Measurements from ENCODE around the gene TAF3.

TAF3 gene

DNA sequence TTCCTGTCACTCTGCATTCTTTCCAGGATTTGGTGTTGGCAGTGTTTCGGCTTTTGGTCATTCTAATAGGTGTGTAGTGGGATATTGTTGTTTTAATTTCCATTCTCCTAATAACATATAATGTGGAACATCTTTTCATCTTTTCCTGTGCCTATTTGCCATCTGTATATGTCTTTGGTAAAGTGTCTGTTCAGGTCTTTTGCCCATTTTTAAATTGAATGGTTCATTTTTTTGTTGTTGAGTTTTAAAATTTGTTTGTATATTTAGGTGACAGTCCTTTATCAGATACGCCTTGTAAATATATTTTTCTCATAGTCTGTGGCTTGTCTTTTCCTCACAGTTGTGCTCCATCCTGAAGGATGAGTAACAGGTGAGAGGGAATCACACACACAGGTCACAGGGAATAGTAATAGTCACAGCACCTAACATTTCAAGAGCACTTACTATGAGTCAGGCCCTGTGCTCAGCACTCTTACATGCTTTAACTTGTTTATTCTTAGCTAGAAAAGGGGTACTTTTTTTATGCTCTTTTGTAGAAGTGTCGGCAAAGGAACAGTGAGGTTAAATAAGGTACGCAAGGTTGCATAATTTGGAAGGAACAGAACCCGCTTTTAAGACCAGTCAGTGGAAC is 119.1 kb downstream of the TAF3 start:
- DNase-seq (ENCODE audit: low spot score), result no peak

GRCh38 chr10:7941576-7941975 is 123.3 kb downstream of the TAF3 start:
- no peak for DNase-seq (ENCODE audit: low spot score)

DNA sequence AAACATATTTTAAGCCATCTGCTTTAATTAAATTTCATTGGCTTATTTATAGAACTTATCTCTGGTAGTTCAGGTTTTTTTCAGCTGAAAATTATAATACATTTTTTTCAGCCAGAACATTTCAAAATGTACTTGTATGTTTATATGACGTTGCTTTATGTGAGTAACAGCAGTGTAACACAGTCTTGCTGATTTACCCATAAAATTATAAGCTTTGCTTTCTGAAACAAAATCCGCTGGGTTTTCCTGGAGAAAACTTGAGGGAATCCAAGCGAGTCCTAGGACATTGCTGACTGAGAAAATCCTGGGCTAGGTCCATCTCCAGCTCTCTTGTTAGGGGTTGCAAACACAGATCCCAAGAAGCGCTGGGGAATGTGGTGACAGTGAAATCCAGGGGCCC is 124.0 kb downstream of the TAF3 start:
- no peak for DNase-seq (ENCODE audit: low spot score)

- no peak for DNase-seq (ENCODE audit: low spot score)
Observed at GRCh38 chr10:7942859-7943258, 124.6 kb downstream of the TAF3 start.

GRCh38 chr10:7944215-7944480 is 125.8 kb downstream of the TAF3 start:
- DNase-seq (ENCODE audit: low spot score), result no peak

DNA sequence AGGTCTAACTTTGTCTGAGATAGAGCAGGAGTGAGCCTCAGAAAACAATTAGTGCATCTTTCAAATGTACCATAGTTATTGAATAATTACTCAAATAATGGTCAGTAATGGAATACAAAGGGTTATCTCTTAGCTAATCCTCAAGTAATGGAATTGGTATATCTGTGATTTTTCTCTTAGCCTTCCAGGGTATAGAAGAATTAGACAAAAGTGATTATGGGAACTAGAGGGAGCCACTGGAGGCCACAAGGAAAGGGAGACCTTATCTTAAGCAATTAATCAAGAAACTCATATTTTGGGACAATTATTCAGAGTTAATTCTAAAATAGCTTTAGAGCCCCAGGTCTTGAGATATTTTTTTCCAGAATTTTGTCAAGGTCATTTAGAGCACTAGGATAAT is 126.2 kb downstream of the TAF3 start:
- no peak for DNase-seq (ENCODE audit: low spot score)

- DNase-seq (ENCODE audit: low spot score), result no peak
Observed at GRCh38 chr10:7945034-7945433, 126.7 kb downstream of the TAF3 start.

DNA sequence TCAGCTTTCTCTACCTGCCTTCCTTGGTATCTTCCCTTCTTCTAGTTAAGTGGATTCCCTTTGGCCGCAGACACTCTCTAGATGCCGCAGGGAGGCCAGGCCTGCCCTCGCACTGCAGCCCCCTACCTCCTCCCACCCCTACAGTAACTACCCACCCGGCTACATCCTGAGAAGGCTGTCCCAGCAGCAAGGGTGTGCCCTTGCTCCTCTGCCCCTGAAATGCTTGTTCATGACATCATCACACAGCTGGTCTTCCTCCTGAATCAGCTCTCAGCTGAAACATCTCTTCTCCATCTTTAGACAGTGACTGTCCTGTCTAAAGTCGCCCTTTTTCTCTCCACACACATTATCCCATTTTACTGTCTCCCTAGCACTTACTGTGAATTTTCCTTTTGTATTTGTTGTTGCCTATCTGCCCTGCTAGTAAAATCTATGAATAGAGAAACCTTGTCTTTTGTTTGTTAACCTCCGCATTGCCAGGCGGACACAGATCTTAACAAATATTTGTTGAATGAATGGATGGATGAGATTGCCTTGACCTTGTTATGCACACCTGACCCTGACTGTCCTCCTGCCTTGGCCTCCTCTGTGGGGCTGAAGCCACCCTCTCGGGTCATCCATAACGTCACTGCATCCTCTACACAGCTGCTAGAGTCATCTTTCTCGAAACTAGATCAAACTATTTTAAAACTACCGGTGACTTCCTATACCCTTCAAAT is 127.3 kb downstream of the TAF3 start:
- DNase-seq (ENCODE audit: low spot score), result no peak

DNA sequence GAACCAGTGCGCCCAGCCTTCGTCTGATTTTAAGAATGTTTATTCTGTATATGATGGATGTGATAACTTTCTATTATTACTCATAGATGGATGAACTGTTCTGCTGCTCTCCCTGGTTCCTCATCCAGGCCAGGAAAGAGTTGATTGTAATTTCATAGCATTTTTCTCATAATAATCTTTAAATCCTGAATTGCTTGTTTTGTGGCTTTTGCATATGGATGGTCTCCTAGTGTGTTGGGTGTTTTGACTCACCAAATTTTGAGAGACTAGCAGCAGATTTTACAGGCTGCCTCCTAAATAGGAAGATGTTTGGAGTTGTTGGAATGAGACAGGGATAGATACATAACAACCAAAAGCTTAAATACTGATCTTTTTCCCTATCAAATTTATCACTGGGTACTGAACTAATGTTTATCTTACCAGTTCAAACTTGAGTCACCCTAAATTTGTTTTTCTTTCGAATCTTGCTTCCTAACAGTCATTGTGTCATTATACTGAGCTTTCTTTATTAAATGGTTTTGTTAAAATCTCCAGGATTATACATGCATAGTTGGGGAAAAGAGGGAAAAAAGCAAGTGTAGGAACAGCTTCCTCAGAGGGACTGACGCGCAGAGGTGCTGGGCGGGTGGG is 130.2 kb downstream of the TAF3 start:
- DNase-seq (ENCODE audit: low spot score), result no peak

DNA sequence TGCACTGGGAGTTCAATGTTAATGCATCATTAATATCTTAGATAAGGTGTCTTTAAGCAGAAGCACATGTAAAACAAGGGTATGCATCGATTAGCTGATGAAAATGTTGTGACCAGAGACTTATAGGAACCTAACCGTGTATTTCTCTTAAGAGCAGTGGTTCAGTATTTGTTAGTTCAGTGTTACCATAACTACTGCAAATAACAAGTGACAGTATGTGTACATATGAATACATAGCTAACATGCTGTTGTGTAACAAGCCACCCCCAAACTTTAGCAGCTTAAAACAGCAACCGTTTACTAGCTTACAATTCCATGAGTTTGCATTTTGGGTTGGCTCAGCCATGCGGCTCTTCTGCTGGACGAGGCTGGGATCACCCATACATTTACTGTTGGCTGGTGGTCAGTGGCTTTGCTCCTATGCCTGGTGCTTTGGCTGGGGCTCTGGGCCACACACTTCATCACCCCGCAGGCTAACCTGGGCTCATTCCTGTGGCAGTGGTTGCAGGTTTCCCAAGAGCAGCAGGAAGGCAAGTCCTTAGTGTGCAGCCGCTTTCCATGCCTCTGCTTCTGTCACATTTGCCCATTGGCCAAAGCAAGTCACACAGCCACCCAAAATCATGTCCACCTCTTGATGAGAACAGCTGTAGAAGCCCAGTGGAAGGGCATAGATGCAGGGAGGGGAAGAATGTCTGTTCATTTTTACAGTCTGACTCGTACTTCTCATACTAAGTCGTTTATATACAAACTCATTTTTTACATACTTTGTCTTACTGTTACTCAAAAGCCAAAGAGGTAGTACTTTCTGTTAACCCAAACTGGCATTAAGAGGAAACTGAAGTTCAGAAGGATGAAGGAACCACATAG is 132.9 kb downstream of the TAF3 start:
- no peak for DNase-seq (ENCODE audit: low spot score)

DNA sequence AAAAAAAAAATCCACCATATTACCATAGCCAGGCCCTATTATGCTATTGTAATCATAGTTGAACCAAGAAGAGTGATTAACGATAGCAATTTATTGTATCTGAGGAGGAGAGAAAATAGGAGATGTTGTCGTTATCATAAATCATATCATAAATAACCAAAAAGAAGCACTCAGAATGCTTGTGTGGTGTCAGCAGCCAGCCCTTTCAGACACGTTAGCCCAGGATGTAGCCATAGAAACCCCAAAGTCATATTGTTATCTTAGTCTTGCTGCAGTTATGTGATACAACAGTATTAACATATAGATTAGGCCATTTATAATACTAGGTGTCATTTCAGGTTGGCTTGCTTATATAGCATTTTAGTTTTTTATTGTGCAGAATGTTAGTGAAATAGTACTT is 134.0 kb downstream of the TAF3 start:
- DNase-seq (ENCODE audit: low spot score), result no peak

- DNase-seq (ENCODE audit: low spot score), result no peak
Observed at GRCh38 chr10:7953447-7953846, 135.1 kb downstream of the TAF3 start.

GRCh38 chr10:7955446-7955845 is 137.1 kb downstream of the TAF3 start:
- no peak for DNase-seq (ENCODE audit: low spot score)

DNA sequence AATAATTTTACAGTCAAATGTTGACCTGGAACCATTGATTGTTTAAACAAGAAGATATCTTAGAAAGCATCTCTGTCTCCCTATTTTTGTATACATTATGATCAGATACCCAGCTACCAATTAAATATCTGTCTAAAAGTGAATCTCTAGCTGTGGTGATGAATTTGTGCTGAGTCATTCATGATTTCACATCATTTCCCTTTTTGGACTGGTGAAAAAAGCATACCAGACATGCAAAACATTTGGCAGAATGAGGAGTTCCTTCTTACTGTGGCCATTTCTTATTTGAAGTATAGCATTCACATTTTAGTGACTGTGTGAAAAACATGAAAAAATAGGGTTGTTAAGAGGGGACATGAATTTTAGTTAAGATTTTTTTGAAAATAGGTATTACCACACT is 138.2 kb downstream of the TAF3 start:
- DNase-seq (ENCODE audit: low spot score), result no peak

- DNase-seq (ENCODE audit: low spot score), result no peak
Observed at GRCh38 chr10:7957591-7957990, 139.3 kb downstream of the TAF3 start.

DNA sequence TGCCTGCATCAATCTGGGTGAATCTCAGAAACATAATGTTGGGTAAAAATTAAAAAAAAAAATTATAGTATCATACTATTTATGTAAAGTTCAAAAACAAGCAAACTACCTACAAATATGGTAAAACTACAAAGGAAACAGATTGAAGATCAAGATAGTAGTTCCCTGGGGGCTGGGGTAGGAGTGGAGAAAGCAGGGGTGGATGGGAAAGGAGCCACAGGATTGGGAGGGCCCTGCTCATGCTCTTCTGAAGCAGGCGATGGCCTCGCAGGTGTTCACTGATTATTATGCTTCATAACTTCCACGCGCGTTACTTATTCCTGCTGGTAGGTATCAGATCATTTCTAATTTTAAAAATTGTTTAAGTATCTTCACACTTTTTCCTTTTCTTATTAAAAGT is 140.1 kb downstream of the TAF3 start:
- no peak for DNase-seq (ENCODE audit: low spot score)

GRCh38 chr10:7960108-7960507 is 141.8 kb downstream of the TAF3 start:
- DNase-seq (ENCODE audit: low spot score), result no peak

DNA sequence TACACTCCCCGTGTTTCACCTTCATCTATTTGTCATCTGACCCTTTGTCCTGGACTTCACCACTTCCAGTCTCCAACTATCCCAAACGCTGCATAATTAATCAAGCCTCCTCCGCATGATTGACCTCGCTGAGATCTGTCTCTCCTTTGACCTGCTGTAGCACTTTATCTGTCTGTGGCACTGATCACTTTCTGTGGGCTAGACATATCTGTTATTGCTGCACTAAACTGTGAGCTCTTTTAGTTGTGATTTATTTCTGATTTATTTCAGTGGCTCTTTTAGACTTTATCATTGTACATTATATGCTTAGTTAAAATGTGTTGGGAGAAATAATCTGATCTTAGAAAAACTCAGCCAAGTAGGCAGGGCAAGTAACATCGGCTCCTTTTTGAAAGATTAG is 144.3 kb downstream of the TAF3 start:
- no peak for DNase-seq (ENCODE audit: low spot score)

DNA sequence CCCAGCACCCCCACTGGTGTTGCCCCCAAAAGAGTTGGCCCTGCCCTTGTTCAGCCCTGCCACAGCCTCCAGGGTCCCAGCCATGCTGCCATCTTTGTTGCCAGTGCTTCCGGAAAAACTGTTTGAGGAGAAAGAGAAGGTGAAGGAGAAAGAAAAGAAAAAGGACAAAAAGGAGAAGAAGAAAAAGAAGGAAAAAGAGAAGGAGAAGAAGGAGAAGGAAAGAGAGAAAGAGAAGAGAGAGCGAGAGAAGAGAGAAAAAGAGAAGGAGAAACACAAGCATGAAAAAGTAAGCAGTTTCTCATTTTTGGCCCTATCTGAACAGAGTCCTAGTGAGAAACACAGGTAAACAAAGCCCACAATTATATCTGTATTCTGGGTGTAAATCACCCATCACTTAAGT is 147.2 kb downstream of the TAF3 start:
- no peak for DNase-seq (ENCODE audit: low spot score)

DNA sequence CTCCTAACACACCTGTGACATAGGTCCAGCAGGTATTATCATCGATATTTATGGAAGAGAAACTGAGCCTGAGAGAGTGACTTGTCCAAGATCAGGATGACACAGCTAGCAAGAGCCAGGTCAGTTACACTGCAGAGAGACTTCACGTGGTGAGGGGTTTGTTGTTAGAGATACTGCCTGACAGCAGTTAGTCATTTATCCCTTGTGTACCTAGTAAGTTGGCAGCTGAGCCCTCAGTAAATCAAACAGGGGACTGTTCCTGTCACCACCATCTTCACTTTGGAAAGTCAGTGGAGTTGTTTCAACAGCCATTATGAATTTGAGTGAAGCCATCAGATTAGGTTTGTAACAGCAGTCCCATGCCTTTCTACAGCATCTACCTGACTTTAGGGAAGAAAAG is 148.7 kb downstream of the TAF3 start:
- DNase-seq (ENCODE audit: low spot score), result no peak

DNA sequence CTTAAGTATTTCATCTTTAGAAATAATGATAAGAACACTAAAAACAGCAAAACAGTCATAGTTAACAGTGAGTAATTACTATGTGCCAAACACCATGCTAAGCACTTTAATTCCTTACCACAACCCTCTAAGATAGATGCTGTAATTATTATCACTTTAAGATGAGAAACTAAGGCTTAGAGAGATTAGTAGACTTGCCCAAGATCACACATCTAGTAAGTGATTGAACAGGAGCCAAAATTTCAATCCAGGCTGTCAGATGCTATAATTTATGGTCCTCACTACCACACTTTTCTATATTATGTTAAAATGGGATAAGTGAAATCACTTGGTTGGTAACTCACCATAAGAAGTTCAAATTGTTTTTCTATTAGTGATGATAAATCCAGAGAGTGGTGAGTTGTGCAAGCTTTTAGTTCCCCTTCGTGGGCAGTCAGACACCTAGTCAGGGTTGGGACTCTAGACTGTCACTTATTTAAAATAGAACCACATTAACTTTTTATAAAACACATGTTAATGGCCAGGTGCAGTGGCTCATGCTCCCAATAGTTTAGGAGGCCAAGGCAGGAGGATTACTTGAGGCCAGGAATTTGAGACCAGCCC is 150.3 kb downstream of the TAF3 start:
- no peak for DNase-seq (ENCODE audit: low spot score)

GRCh38 chr10:7969623-7970022 is 151.3 kb downstream of the TAF3 start:
- no peak for DNase-seq (ENCODE audit: low spot score)

GRCh38 chr10:7971949-7972348 is 153.6 kb downstream of the TAF3 start:
- no peak for DNase-seq (ENCODE audit: low spot score)

Measured in LoVo (cell line).